ENCODE data around the gene TBC1D7. TPM values are rescaled to one million over a fixed set of nuclear protein-coding genes. Genes with fewer than 3 reads are reported as not detected.

Gene TBC1D7
- total RNA-seq, 1 donor from 2014 or later, result 28.7 TPM

DNA sequence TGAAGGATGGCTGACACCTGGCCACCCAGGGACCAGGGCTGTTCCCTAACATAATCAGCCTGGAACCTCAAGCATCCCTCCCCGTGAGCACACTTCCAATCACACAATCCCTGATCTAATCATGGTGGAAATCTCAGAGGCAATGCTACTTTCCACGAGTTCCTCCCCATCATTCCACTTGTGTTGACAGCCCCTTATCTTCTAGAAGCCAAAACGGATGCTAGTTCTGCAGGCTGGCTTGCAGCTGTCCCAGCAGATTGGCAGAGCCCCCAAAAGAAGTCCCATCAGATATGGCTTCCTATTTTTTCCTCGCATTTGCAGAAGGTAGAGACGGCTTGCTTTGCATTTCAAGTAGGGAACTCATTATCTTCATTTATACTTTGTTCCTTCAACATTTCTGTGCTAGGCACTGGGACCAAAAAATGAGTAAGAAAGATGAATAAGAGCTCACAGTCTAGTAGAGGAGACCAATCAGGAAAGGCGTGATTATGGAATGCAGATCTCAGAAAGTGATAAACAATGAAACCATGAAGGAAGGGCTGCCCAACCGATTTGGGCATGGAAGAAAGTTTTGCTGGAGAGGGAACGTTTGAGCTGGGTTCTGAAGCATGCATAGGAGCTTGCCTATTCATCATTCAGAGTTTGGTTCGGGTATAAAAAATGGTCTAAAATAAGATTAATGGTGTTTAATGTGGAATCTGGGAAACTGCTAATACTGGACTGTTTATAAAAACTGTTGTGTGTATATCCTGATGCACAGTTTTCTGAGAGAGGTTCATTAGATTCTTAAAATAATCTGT lies 44.6 kb upstream of the TBC1D7 start:
- TF ChIP-seq, protein P1, sequence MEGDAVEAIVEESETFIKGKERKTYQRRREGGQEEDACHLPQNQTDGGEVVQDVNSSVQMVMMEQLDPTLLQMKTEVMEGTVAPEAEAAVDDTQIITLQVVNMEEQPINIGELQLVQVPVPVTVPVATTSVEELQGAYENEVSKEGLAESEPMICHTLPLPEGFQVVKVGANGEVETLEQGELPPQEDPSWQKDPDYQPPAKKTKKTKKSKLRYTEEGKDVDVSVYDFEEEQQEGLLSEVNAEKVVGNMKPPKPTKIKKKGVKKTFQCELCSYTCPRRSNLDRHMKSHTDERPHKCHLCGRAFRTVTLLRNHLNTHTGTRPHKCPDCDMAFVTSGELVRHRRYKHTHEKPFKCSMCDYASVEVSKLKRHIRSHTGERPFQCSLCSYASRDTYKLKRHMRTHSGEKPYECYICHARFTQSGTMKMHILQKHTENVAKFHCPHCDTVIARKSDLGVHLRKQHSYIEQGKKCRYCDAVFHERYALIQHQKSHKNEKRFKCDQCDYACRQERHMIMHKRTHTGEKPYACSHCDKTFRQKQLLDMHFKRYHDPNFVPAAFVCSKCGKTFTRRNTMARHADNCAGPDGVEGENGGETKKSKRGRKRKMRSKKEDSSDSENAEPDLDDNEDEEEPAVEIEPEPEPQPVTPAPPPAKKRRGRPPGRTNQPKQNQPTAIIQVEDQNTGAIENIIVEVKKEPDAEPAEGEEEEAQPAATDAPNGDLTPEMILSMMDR (conservative IDR thresholded peaks at IDR 0.05), result no peak
- Mint-ChIP-seq H3K4me3 (no peak overlapping the region), H3K36me3 (no peaks in the 10 kb centered on the region), H3K27ac (no peak overlapping the region), H3K27me3 (no peaks in the 10 kb centered on the region), H3K9me3 (no peaks in the 10 kb centered on the region), H3K4me1 (ENCODE audit: unreplicated experiment) (peaks cover 33% of the 10 kb centered on the region)
- no peak for DNase-seq (ENCODE audit: extremely low spot score, unreplicated experiment)

DNA sequence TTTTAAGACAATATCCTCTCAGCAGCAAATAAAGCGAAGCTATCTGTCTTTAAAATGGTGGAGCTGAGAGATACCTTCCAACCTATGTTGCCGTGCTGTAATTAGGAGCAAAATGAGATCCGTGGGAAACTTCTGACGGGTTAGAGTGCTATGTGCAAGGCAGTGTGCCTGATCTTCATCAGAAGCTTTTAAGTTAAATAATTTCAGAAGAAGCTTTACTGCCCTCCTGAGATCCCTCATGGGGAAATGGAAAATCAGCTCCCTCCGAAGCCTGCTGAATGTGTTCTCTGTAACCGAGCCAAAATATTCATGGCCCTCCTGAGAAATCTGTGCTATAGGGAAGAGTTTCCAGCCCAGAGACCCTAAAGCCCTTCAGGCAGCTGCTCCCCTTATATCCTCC lies 43.7 kb upstream of the TBC1D7 start:
- no peak overlapping the region for H3K4me3 Mint-ChIP-seq
- H3K36me3 Mint-ChIP-seq, result no peaks in the 10 kb centered on the region
- no peak for DNase-seq (ENCODE audit: extremely low spot score, unreplicated experiment)
- H3K27me3 Mint-ChIP-seq, result no peaks in the 10 kb centered on the region
- TF ChIP-seq, protein P1 (conservative IDR thresholded peaks at IDR 0.05), result no peak
- peaks cover 41% of the 10 kb centered on the region for H3K4me1 Mint-ChIP-seq (ENCODE audit: unreplicated experiment)
- H3K27ac Mint-ChIP-seq, result no peak overlapping the region
- H3K9me3 Mint-ChIP-seq, result no peaks in the 10 kb centered on the region

DNA sequence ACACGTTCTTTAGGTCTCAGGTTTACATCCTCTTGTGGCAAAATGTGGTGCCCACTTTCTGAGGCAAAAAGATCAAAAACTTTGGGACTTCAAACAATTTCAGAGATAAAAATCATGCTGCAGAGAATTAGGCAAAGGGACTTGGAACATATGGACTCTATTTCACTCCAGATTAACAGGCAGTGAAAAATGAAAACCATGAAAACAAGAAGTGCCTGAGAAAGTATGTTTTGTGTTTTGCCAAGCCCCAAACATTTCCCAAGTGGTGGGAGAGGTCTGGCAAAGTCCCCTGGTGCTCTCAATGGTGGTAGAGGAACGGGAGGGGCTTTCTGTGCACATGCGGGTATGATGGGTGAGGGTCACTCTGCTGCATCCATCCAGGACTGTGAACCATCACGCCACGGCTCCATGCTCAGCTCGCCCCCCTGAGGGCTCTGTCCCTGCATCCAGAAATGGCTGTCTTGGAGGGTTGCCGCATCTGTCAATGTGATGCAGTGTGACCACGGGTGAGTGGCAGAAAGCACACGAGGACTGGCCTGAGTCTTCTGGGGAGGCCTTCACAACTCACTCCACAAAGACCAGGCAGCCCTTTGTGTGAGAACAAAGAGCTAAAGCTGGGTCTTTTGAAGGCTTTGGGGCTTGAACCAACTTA lies 43.2 kb upstream of the TBC1D7 start:
- Mint-ChIP-seq H3K4me1 (ENCODE audit: unreplicated experiment) (peaks cover 41% of the 10 kb centered on the region), H3K36me3 (no peaks in the 10 kb centered on the region), H3K27me3 (no peaks in the 10 kb centered on the region), H3K27ac (no peak overlapping the region), H3K9me3 (no peaks in the 10 kb centered on the region), H3K4me3 (no peak overlapping the region)
- DNase-seq (ENCODE audit: extremely low spot score, unreplicated experiment), result no peak
- TF ChIP-seq, protein P1 (conservative IDR thresholded peaks at IDR 0.05), result no peak

DNA sequence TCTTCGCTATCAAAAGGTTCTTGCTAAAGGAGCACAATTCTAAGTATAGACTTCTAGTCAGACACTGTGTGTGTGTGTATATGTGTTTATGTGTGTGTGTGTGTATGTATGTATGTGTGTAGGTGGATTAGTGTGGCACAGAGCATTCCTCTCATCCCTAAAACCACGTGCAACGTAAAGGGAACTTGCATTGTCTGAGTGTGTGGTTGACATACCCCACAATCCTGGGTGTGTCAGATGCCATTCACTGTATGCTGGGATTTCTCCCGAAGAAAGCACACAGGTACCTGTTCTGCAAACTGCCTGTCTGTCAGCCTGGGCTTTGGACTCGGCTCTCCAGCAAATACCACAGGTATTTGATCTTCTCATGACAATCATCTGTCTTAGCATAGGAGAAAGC lies 42.3 kb upstream of the TBC1D7 start:
- TF ChIP-seq, protein P1 (conservative IDR thresholded peaks at IDR 0.05), result no peak
- H3K4me1 Mint-ChIP-seq (ENCODE audit: unreplicated experiment), result peaks cover 41% of the 10 kb centered on the region
- no peak for DNase-seq (ENCODE audit: extremely low spot score, unreplicated experiment)
- no peaks in the 10 kb centered on the region for H3K36me3 Mint-ChIP-seq
- no peak overlapping the region for H3K4me3 Mint-ChIP-seq
- no peaks in the 10 kb centered on the region for H3K27me3 Mint-ChIP-seq
- no peaks in the 10 kb centered on the region for H3K9me3 Mint-ChIP-seq
- H3K27ac Mint-ChIP-seq, result no peak overlapping the region

DNA sequence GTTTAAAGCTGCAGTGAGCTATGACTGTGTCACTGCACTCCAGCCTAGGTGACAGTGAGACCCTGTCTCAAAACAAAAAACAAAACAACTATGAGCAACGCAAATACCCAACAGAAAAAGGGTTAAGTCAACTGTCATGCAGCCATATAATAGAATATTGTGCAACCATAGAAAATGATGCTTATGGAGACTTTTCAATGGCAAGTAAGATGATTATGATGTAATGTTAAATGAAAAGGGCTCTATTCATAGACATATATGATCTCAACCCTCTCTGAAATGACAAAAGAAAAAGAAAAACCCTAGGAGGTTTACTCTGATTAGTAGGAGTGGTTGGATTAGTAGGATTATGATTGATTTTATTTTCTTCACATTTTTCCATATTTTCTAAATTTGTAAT lies 41.3 kb upstream of the TBC1D7 start:
- H3K4me3 Mint-ChIP-seq, result no peak overlapping the region
- no peaks in the 10 kb centered on the region for H3K27me3 Mint-ChIP-seq
- H3K4me1 Mint-ChIP-seq (ENCODE audit: unreplicated experiment), result peaks cover 41% of the 10 kb centered on the region
- TF ChIP-seq, protein P1 (conservative IDR thresholded peaks at IDR 0.05), result no peak
- no peaks in the 10 kb centered on the region for H3K9me3 Mint-ChIP-seq
- no peaks in the 10 kb centered on the region for H3K36me3 Mint-ChIP-seq
- no peak for DNase-seq (ENCODE audit: extremely low spot score, unreplicated experiment)
- H3K27ac Mint-ChIP-seq, result no peak overlapping the region

Measured in type B pancreatic cell (in vitro differentiated cells).